IMR-90 (cell line): ENCODE measurements around the gene BARX1. TPM values are rescaled to one million over a fixed set of nuclear protein-coding genes. Genes with fewer than 3 reads are reported as not detected.
"Not testable (repeated sequence)": the region's sequence is repeated elsewhere in the genome, so short reads cannot be mapped to it uniquely, and the experiment has no call there.

Experiments used
- ATAC-seq: fragments of 200-7000 bp; cut with Tn5 transposase; 2 replicates; pipeline ENCODE4 v1.9.1; 2020; ENCODE audit warnings: low read depth, mild to moderate bottlenecking, moderate library complexity
- BruUV-seq: library from RNA; stranded (reverse); fragments of 400-500 nt; replicated peaks from 2 replicates; lab custom pipeline; 2021; lab: Mats Ljungman, UMichigan
- CTCF ChIA-PET: fragments of 300-600 bp; formaldehyde crosslinking; extraction: SDS; loops from one replicate; lab custom pipeline; 2021; ENCODE audit warnings: antibody characterized with exemption; lab: Yijun Ruan, JAX
- POLR2A ChIA-PET: fragments of 300-600 bp; sonication (Branson Sonifier 250); formaldehyde crosslinking; loops from one replicate; lab custom pipeline; 2022; ENCODE audit warnings: antibody characterized with exemption; ENCODE audit not compliant: unreplicated experiment; lab: Charles Lee
- DNase-seq: peaks from one replicate; pipeline ENCODE4 v3.0.0; 2013
- H2AFZ ChIP-seq: replicated peaks from 2 replicates; pipeline ENCODE3; 2013; ENCODE audit warnings: low read length, mild to moderate bottlenecking; ENCODE audit not compliant: poor library complexity
- H2AK5ac ChIP-seq: 2 replicates; pipeline ENCODE4 v1.6.1; 2013; ENCODE audit warnings: low read depth, low read length, inconsistent platforms
- H2AK9ac ChIP-seq: replicated peaks from 2 replicates; pipeline ENCODE3; 2013; ENCODE audit warnings: mild to moderate bottlenecking, low read depth, low read length, moderate library complexity; ENCODE audit not compliant: poor library complexity
- H2BK120ac ChIP-seq: 2 replicates; pipeline ENCODE4 v1.6.1; 2013; ENCODE audit warnings: low read depth, low read length, inconsistent platforms
- H2BK15ac ChIP-seq: 3 replicates; pipeline ENCODE4 v1.6.1; 2013; ENCODE audit warnings: low read depth, low read length, inconsistent platforms
- H2BK20ac ChIP-seq: 2 replicates; pipeline ENCODE4 v1.6.1; 2013; ENCODE audit warnings: low read depth, mild to moderate bottlenecking, inconsistent platforms, low read length, moderate library complexity
- H2BK5ac ChIP-seq: 2 replicates; pipeline ENCODE4 v1.6.1; 2013; ENCODE audit warnings: mild to moderate bottlenecking, low read depth, low read length, inconsistent platforms; ENCODE audit not compliant: poor library complexity, severe bottlenecking
- H3K14ac ChIP-seq: replicated peaks from 2 replicates; pipeline ENCODE4 v1.6.1; 2013; ENCODE audit warnings: low read depth, low read length, inconsistent platforms
- H3K18ac ChIP-seq: 2 replicates; pipeline ENCODE4 v1.6.1; 2013; ENCODE audit warnings: low read depth, low read length, control low read depth
- H3K23ac ChIP-seq: 2 replicates; pipeline ENCODE4 v1.6.1; 2013; ENCODE audit warnings: low read depth, low read length, inconsistent platforms
- H3K27ac ChIP-seq: 2 replicates; pipeline ENCODE4 v1.5.1; 2013; ENCODE audit warnings: mild to moderate bottlenecking, control low read depth, low read length; ENCODE audit not compliant: insufficient read depth
- H3K27me3 ChIP-seq: 2 replicates; pipeline ENCODE4 v1.6.1; 2013; ENCODE audit warnings: low read length; ENCODE audit not compliant: control insufficient read depth, insufficient read depth
- H3K36me3 ChIP-seq: 2 replicates; pipeline ENCODE4 v1.6.1; 2013; ENCODE audit warnings: low read length, mixed read lengths; ENCODE audit not compliant: control insufficient read depth, insufficient read depth
- H3K4ac ChIP-seq: 2 replicates; pipeline ENCODE4 v1.6.1; 2013; ENCODE audit warnings: low read depth, low read length, inconsistent platforms
- H3K4me1 ChIP-seq: 2 replicates; pipeline ENCODE4 v1.6.1; 2013; ENCODE audit warnings: low read length, mixed read lengths; ENCODE audit not compliant: control insufficient read depth, insufficient read depth
- H3K4me2 ChIP-seq: 2 replicates; pipeline ENCODE4 v1.6.1; 2013; ENCODE audit warnings: low read depth, mild to moderate bottlenecking, control low read depth, low read length, moderate library complexity
- H3K4me3 ChIP-seq: 2 replicates; pipeline ENCODE4 v1.5.1; 2013; ENCODE audit warnings: low read depth, mild to moderate bottlenecking, control low read depth, low read length, moderate library complexity; ENCODE audit not compliant: insufficient read depth
- H3K56ac ChIP-seq: 2 replicates; pipeline ENCODE4 v1.6.1; 2013; ENCODE audit warnings: low read length, inconsistent platforms; ENCODE audit not compliant: insufficient read depth; ENCODE audit errors: extremely low read depth
- H3K79me1 ChIP-seq, 2 experiments: 2 replicates each; pipeline ENCODE4 v1.6.1; 2013; ENCODE audit warnings: low read length in 2 of 2, inconsistent platforms in 1 of 2, low read depth in 1 of 2
- H3K9ac ChIP-seq: 2 replicates; pipeline ENCODE4 v1.6.1; 2013; ENCODE audit warnings: low read depth, low read length, control low read depth
- H3K9me1 ChIP-seq: 2 replicates; pipeline ENCODE4 v1.6.1; 2013; ENCODE audit warnings: low read length, inconsistent platforms; ENCODE audit not compliant: insufficient read depth
- H3K9me3 ChIP-seq: 2 replicates; pipeline ENCODE4 v1.6.1; 2013; ENCODE audit warnings: low read length; ENCODE audit not compliant: control insufficient read depth, insufficient read depth
- H4K20me1 ChIP-seq: 2 replicates; pipeline ENCODE4 v1.6.1; 2013; ENCODE audit warnings: low read length, inconsistent platforms; ENCODE audit not compliant: insufficient read depth
- H4K5ac ChIP-seq: 2 replicates; pipeline ENCODE4 v1.6.1; 2013; ENCODE audit warnings: mild to moderate bottlenecking, low read depth, low read length, control low read depth
- H4K8ac ChIP-seq, 2 experiments: 2 replicates each; pipeline ENCODE4 v1.6.1; 2013; ENCODE audit warnings: low read depth in 2 of 2, low read length in 2 of 2, control low read depth in 1 of 2, inconsistent platforms in 1 of 2
- H4K91ac ChIP-seq: 2 replicates; pipeline ENCODE4 v1.6.1; 2013; ENCODE audit warnings: low read depth, low read length, inconsistent platforms; ENCODE audit not compliant: insufficient read depth
- POLR2A ChIP-seq: IDR thresholded peaks from 2 replicates; pipeline ENCODE4 v1.6.1; 2012; ENCODE audit warnings: mild to moderate bottlenecking, low read depth, low read length
- WGBS, 2 experiments: methylation state at CpG; one replicate each; pipeline versions ENCODE4 v1.1.5 to v1.1.7; 2013; ENCODE audit warnings: missing lambda C conversion rate in 2 of 2; ENCODE audit not compliant: insufficient read length in 1 of 2; ENCODE audit errors: extremely low coverage in 2 of 2; 5-methylcytosine and 5-hydroxymethylcytosine counted together
- dilution Hi-C: fragments of 300-500 bp; cut with HindIII; formaldehyde crosslinking; loops from one replicate; pipeline ENCODE4 v1.14.3; 2018; ENCODE audit warnings: low sequenced_read_pairs; ENCODE audit not compliant: unreplicated experiment
- in situ Hi-C: fragments of 300-500 bp; cut with MboI; formaldehyde crosslinking; loops from 3 replicates; pipeline ENCODE4 v1.14.3; 2019; ENCODE audit warnings: low sequenced_read_pairs, inconsistent platforms, mixed read lengths
- intact Hi-C: fragments of 100-400 bp; cut with micrococcal nuclease; formaldehyde crosslinking; loops from 2 replicates; pipeline ENCODE4 v1.10.0; 2022
- polyA plus RNA-seq, 3 experiments: library from polyadenylated mRNA; depleted of rRNA; stranded (reverse); fragments of >200 nt; gene quantifications; 2 replicates each; pipeline ENCODE4 v1.2.3, GENCODE V29; 2012; ENCODE audit warnings: low replicate concordance in 1 of 3
- total RNA-seq: library from RNA; depleted of rRNA; stranded (reverse); fragments of >200 nt; gene quantifications from 2 replicates; pipeline ENCODE4 v1.2.3, GENCODE V29; 2012

BARX1 gene
- total and polyA plus RNA-seq, 2 of the 4 experiments (the other 2 are of a cell fraction) = not detected

DNA sequence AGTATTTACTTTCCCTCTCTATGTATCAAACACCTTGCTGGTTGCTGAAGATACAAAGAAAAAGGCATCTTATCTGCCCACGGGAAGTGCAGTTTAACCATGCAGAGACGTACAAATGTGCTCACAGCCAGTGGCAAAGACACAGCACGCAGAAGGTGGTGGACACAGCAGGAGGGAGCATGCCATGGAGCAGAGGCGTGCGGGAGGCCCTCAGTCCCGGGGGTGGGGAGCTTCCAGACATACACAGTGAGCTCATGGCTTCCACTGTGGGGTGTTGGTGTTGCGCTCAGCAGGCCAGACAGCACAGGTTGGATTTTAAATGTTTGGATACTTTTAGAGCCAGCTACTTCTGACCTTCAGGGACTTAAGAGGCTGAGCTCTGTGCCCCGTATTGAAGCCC, 8.8 kb upstream of the BARX1 start:
- peaks cover 40% of the 10 kb centered on the region for H3K27me3 ChIP-seq
- no peaks in the 10 kb centered on the region; the same call in 1 of the 2 replicates for H3K9me3 ChIP-seq
- no peak overlapping the region for H2AK9ac ChIP-seq
- H2BK5ac ChIP-seq = no peak overlapping the region
- H3K18ac ChIP-seq = no peak overlapping the region
- no peak for TF ChIP-seq POLR2A
- ChIA-PET POLR2A (no interaction called here), CTCF (interaction anchor here (0.5 to 0.7 kb wide), 3 partner anchors 282 to 504 kb away, joined by 3 to 4 read pairs (median 3); no protein-coding TSS in a partner anchor)
- no TSS peak for BruUV-seq
- no peak overlapping the region for H3K4ac ChIP-seq
- intact Hi-C loops (loop anchor here (1.0 to 10.0 kb wide), 4 partner anchors 137 to 799 kb away; no protein-coding TSS in a partner anchor), dilution Hi-C loops (no loop called here), in situ Hi-C loops (loop anchor here (5.0 to 25.0 kb wide), 3 partner anchors 272 to 802 kb away; no protein-coding TSS in a partner anchor)
- no peak overlapping the region for H3K9ac ChIP-seq
- 52% methylated on average over 2 of the region's 8 CpGs; no CpG with 5 or more reads in 1 of the 2 experiments for WGBS, 2 experiments
- H4K91ac ChIP-seq = no peak overlapping the region
- H3K4me1 ChIP-seq = peaks cover 7% of the 10 kb centered on the region; the same call in 1 of the 2 replicates
- no peak overlapping the region for H3K23ac ChIP-seq
- H2AFZ ChIP-seq = no peak overlapping the region
- H3K4me3 ChIP-seq = no peak overlapping the region
- H4K20me1 ChIP-seq = no peaks in the 10 kb centered on the region; the same call in 1 of the 2 replicates
- H3K14ac ChIP-seq = no peak overlapping the region
- no peak overlapping the region for H2BK20ac ChIP-seq
- H3K36me3 ChIP-seq = no peaks in the 10 kb centered on the region
- H4K5ac ChIP-seq = no peak overlapping the region
- H2AK5ac ChIP-seq = no peak overlapping the region
- no peak overlapping the region for H3K56ac ChIP-seq
- DNase-seq = peak; percentile 5
- no peak overlapping the region for H3K4me2 ChIP-seq
- H4K8ac ChIP-seq = no peak overlapping the region
- H2BK120ac ChIP-seq = no peak overlapping the region
- no peak overlapping the region for H2BK15ac ChIP-seq
- no peaks in the 10 kb centered on the region for H3K79me1 ChIP-seq
- ATAC-seq = peak; percentile 18
- no peak overlapping the region for H3K27ac ChIP-seq
- H3K9me1 ChIP-seq = no peaks in the 10 kb centered on the region

- dilution Hi-C loops, H4K91ac ChIP-seq, BruUV-seq, H3K9ac ChIP-seq, H2BK120ac ChIP-seq, H2AFZ ChIP-seq, H2BK5ac ChIP-seq, H3K27ac ChIP-seq, ATAC-seq, H3K14ac ChIP-seq, H3K4me2 ChIP-seq, H3K9me3 ChIP-seq, DNase-seq, H3K4ac ChIP-seq, H2AK9ac ChIP-seq, H3K23ac ChIP-seq, H3K79me1 ChIP-seq, H3K9me1 ChIP-seq, H2AK5ac ChIP-seq, POLR2A ChIA-PET, H4K8ac ChIP-seq, H3K4me3 ChIP-seq, H2BK15ac ChIP-seq, H3K18ac ChIP-seq, H3K36me3 ChIP-seq, H4K5ac ChIP-seq, H4K20me1 ChIP-seq, H3K4me1 ChIP-seq, H2BK20ac ChIP-seq, H3K56ac ChIP-seq: not testable (repeated sequence)
- peaks cover 45% of the 10 kb centered on the region for H3K27me3 ChIP-seq
- CTCF ChIA-PET = interaction anchor here (0.5 to 1.3 kb wide), 3 partner anchors 281 to 504 kb away, joined by 3 to 6 read pairs (median 4); no protein-coding TSS in a partner anchor
- WGBS, 2 experiments = no CpG with 5 or more reads among the region's 3 CpGs
- intact Hi-C loops = loop anchor here (1.0 to 10.0 kb wide), 4 partner anchors 136 to 799 kb away; no protein-coding TSS in a partner anchor
- in situ Hi-C loops = loop anchor here (5.0 to 25.0 kb wide), 3 partner anchors 271 to 801 kb away; no protein-coding TSS in a partner anchor
These were observed 8.3 kb upstream of the BARX1 start for GRCh38 chr9:93963489-93963888.
